ENCODE results near the gene MRRF.

GRCh38 chr9:122370303-122370702, 105.6 kb downstream of the MRRF start:
- TF ChIP-seq, protein P1, sequence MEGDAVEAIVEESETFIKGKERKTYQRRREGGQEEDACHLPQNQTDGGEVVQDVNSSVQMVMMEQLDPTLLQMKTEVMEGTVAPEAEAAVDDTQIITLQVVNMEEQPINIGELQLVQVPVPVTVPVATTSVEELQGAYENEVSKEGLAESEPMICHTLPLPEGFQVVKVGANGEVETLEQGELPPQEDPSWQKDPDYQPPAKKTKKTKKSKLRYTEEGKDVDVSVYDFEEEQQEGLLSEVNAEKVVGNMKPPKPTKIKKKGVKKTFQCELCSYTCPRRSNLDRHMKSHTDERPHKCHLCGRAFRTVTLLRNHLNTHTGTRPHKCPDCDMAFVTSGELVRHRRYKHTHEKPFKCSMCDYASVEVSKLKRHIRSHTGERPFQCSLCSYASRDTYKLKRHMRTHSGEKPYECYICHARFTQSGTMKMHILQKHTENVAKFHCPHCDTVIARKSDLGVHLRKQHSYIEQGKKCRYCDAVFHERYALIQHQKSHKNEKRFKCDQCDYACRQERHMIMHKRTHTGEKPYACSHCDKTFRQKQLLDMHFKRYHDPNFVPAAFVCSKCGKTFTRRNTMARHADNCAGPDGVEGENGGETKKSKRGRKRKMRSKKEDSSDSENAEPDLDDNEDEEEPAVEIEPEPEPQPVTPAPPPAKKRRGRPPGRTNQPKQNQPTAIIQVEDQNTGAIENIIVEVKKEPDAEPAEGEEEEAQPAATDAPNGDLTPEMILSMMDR (IDR thresholded peaks at IDR 0.05): no peak
- no peak for TF ChIP-seq EZH2 (IDR thresholded peaks at IDR 0.05)
